Measurements from ENCODE around the gene TMEM98. TPM values are rescaled to one million over a fixed set of nuclear protein-coding genes. Genes with fewer than 3 reads are reported as not detected.
"Not testable (repeated sequence)": the region's sequence is repeated elsewhere in the genome, so short reads cannot be mapped to it uniquely, and the experiment has no call there.

TMEM98 gene, protein sequence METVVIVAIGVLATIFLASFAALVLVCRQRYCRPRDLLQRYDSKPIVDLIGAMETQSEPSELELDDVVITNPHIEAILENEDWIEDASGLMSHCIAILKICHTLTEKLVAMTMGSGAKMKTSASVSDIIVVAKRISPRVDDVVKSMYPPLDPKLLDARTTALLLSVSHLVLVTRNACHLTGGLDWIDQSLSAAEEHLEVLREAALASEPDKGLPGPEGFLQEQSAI
- under 1 TPM; 0.41 to 0.77 TPM for total RNA-seq

DNA sequence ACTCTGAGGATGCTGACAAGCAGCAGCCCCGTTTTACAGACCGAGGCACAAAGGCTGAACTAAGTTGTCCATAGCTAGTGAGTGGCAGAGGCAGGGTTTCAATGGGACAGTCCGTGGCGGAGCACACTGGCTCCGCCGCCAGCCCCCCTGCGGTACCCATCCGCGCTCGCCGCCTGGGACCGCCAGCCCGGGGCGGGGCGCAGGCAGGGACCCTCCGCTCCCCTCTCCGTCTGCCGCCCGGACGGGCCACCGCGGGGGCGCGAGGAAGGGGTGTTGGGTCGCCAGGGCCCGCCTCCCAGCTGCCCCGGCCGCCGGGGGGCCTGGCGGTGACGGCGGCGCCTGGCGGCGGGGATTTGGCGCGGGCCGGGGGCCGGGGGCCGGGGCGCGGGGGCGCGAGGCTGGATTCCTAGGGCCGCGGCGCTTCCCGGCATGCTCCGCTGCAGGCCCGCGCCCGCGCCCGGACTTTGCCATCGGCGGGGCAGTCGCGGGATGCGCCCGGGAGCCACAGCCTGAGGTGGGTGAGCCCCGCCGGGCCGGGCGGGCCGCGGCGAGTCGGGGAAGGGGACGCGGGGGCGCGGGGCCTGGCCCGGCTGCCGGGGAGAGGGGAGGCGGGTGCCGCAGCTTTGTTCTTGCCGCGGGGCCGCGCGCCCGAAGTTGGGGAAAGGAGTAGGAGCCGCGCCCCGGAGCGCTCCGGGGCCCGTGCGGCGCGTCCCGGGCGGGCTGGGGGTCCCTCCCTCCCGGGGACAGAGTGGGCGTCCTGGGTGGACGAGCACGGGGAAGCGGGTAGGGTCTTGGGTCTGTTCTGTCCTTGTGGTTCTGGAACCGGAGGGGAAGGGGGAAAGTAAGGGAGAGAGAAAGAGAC, at the start of gene TMEM98:
TMEM98 (plus strand) TSS at position 430 of the 862 bp plus-strand sequence. CDS start 3,376 bp downstream, outside the sequence.
- peaks cover 27% of the 10 kb centered on the region for H3K27me3 Mint-ChIP-seq
- peak; percentile 24 for DNase-seq
- H3K9me3 Mint-ChIP-seq (ENCODE audit: low read depth) = no peaks in the 10 kb centered on the region
- no peak within 1 kb of the TSS for H3K27ac Mint-ChIP-seq
- peak; percentile 47 for ATAC-seq
- ChIA-PET CTCF (interaction anchor here (0.6 to 2.2 kb wide), 5 partner anchors 10 to 145 kb away, joined by 3 to 9 read pairs (median 5); partner anchors contain the start of gene MYO1D), POLR2A (no interaction called here)
- H3K4me3 Mint-ChIP-seq = peak within 1 kb of the TSS; percentile 48
- H3K4me1 Mint-ChIP-seq = no peaks in the 10 kb centered on the region
- no peaks in the 10 kb centered on the region for H3K36me3 Mint-ChIP-seq (ENCODE audit: low read depth)
- intact Hi-C loops (cut with DNase I, micrococcal nuclease) = no loop called here

DNA sequence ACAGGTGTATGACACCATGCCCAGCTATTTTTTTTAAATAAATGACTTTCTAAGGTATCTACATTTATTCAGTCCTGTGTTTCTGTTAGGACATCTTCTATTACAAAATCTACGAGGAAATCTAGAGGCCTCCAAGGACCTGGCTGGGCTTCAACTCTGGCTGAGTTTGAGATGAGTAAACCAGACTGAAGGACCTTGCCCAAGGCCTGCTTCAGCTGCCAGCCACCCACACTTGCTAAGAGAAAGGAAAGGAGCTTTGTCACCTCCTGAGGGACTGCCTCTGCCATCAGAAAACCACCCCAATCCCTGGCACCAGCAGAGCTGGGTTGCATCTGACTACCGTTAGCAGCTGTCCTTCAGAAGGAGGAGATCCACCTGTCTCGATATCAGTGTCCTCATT, 49.7 kb upstream of the TMEM98 start:
- POLR2A ChIA-PET = no interaction called here
- peaks cover 3% of the 10 kb centered on the region for H3K27me3 Mint-ChIP-seq
- no peaks in the 10 kb centered on the region for H3K9me3 Mint-ChIP-seq (ENCODE audit: low read depth)
- DNase-seq = peak; percentile 12
- H3K4me1 Mint-ChIP-seq = peaks cover 34% of the 10 kb centered on the region
- no peaks in the 10 kb centered on the region for H3K36me3 Mint-ChIP-seq (ENCODE audit: low read depth)
- ATAC-seq = no peak
- intact Hi-C loops (cut with DNase I, micrococcal nuclease) = loop anchor here in 1 of 2 experiments (5.0 kb wide), 1 partner anchor 431 kb away; no protein-coding TSS in a partner anchor
- H3K27ac Mint-ChIP-seq = no peak overlapping the region
- CTCF ChIA-PET = interaction anchor here (0.6 to 2.2 kb wide), 15 partner anchors 10 to 416 kb away, joined by 3 to 43 read pairs (median 5); a partner anchor contains a TSS
- no peak overlapping the region for H3K4me3 Mint-ChIP-seq

DNA sequence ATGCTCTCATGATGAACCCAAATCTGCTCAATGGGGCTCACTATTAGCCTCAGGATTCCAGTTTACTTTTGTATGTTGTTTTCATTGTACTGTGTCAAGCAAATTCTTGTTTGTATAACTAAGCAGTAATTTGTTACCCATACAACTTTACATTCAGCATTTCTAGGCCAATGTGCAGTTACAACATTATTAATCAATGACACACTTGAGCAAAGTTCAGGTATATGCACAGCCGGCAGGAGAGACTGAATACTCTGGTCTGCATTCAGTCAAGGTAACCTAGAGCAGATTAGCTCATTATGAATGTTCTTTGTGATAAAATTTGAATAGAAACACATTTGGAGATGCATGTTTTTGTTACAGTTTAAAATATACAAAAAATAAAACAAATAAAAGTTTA, 48.8 kb upstream of the TMEM98 start:
- H3K9me3 Mint-ChIP-seq (ENCODE audit: low read depth) = no peaks in the 10 kb centered on the region
- H3K36me3 Mint-ChIP-seq (ENCODE audit: low read depth) = no peaks in the 10 kb centered on the region
- DNase-seq = no peak
- H3K27me3 Mint-ChIP-seq = peaks cover 6% of the 10 kb centered on the region
- no peak for ATAC-seq
- ChIA-PET CTCF (interaction anchor here (0.9 to 1.0 kb wide), 2 partner anchors 31 to 96 kb away, joined by 3 read pairs; no protein-coding TSS in a partner anchor), POLR2A (no interaction called here)
- H3K4me3 Mint-ChIP-seq = no peak overlapping the region
- H3K27ac Mint-ChIP-seq = no peak overlapping the region
- intact Hi-C loops (cut with DNase I, micrococcal nuclease) = loop anchor here in 1 of 2 experiments (5.0 kb wide), 1 partner anchor 432 kb away; no protein-coding TSS in a partner anchor
- peaks cover 34% of the 10 kb centered on the region for H3K4me1 Mint-ChIP-seq

DNA sequence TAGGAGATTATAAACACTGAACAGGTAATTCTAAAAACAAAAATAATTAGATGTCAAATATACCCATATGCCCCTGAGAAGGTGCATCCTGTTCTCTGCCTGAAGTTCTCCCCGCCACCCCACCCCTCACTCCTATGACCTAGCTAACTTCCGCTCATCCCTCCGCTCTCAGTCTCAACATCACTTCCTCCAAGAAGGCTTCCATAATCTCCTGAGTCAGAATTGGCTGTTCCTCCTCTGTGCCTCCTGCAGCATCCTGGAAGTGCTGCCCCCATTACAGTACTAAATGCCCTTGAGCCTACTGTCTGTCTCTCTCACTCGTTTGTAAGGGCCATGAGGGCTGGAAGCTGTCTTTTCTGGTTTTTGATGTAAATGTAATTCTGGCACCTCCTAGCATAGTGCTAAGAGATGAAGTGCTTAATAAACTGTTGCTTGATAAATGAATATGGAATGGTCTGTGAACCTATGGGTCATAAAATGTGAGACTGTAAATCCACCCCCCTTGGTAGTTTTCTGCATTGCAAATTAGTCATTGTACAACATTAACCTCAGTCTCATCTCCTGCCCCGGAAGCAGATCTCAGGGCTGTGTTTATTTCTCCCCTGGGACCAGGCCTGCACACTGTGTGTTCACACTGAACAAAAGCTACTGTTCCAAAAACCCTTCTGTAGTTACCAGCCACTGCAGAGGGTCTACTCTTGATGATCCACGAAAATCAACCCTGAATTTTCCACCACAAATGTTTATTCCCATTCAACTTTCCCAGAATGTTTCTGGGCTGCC, 47.1 kb upstream of the TMEM98 start:
- no peak overlapping the region for H3K4me3 Mint-ChIP-seq
- ATAC-seq (no peak), DNase-seq (no peak)
- no peak overlapping the region for H3K27ac Mint-ChIP-seq
- CTCF ChIA-PET = interaction anchor here (0.6 to 1.7 kb wide), 2 partner anchors 98 to 399 kb away, joined by 4 read pairs; no protein-coding TSS in a partner anchor
- H3K27me3 Mint-ChIP-seq = peaks cover 15% of the 10 kb centered on the region
- intact Hi-C loops (cut with DNase I, micrococcal nuclease) = no loop called here
- no peaks in the 10 kb centered on the region for H3K9me3 Mint-ChIP-seq (ENCODE audit: low read depth)
- H3K4me1 Mint-ChIP-seq = peaks cover 29% of the 10 kb centered on the region
- POLR2A ChIA-PET = no interaction called here
- no peaks in the 10 kb centered on the region for H3K36me3 Mint-ChIP-seq (ENCODE audit: low read depth)

DNA sequence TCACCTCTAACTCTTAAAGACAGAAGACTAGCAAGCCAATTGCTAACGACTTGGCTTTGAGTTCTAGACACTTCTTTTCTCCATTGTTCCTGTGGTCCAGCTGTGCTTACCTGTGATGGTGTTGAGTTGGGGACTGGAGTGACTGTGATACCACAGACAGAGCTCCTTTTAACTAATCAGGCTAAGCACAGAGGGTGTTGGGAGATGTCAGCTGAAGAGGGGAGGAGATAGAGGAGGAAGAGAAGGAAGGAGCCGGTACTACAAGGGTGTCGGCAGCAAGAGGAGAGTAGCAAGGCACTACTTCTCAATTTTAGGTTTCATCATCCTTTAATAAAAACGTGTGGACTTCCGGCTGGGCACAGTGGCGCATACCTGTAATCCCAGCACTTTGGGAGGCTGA, 45.9 kb upstream of the TMEM98 start:
- ATAC-seq (no peak), DNase-seq (no peak)
- Mint-ChIP-seq H3K9me3 (ENCODE audit: low read depth) (no peaks in the 10 kb centered on the region), H3K4me1 (peaks cover 24% of the 10 kb centered on the region), H3K27ac (no peak overlapping the region), H3K36me3 (ENCODE audit: low read depth) (no peaks in the 10 kb centered on the region), H3K27me3 (peaks cover 24% of the 10 kb centered on the region), H3K4me3 (no peak overlapping the region)
- POLR2A ChIA-PET = no interaction called here
- CTCF ChIA-PET = no interaction called here
- intact Hi-C loops (cut with DNase I, micrococcal nuclease) = no loop called here

DNA sequence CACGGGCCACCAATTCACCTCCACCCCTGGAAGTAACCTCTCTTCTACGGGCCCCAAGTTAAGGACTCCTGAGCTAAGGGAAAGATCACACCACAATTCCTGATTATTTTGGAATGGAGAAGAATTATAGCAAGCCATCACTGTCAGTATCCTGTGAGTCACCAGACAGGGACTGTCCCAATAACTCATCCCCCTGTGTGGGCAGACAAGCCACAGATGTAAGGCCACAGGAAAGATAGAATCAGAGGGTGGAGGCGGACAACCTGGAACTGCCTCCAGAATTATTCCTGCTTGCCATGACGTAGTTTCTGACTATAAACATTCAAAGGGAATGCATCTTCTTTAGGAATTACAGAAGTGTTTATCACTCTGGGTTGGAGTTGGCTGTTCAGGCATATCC, 45.2 kb upstream of the TMEM98 start:
- H3K4me3 Mint-ChIP-seq = no peak overlapping the region

DNA sequence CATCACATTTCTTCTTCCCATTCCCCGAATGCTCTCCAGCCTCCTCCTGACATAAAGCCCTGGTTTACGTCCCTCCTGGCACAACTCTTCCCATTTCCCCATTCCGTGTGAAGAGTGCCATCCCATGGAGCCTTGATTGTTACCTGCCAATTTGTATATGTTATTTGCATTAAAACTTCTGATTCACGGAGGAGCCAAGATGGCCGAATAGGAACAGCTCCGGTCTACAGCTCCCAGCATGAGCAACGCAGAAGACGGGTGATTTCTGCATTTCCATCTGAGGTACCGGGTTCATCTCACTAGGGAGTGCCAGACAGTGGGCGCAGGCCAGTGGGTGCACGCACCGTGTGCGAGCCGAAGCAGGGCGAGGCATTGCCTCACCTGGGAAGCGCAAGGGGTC, 41.0 kb upstream of the TMEM98 start:
- H3K9me3 Mint-ChIP-seq (ENCODE audit: low read depth); H3K36me3 Mint-ChIP-seq (ENCODE audit: low read depth); ATAC-seq; H3K4me3 Mint-ChIP-seq; CTCF ChIA-PET; H3K27ac Mint-ChIP-seq; DNase-seq; POLR2A ChIA-PET; intact Hi-C loops (cut with DNase I, micrococcal nuclease): not testable (repeated sequence)
- Mint-ChIP-seq H3K27me3 (peaks cover 23% of the 10 kb centered on the region), H3K4me1 (peaks cover 13% of the 10 kb centered on the region)

More for the DNA sequence above, 45.2 kb upstream of the TMEM98 start:
- Mint-ChIP-seq H3K9me3 (ENCODE audit: low read depth) (no peaks in the 10 kb centered on the region), H3K27me3 (peaks cover 24% of the 10 kb centered on the region), H3K4me1 (peaks cover 19% of the 10 kb centered on the region), H3K27ac (no peak overlapping the region), H3K36me3 (ENCODE audit: low read depth) (no peaks in the 10 kb centered on the region)
- intact Hi-C loops (cut with DNase I, micrococcal nuclease) = no loop called here
- POLR2A ChIA-PET = no interaction called here
- CTCF ChIA-PET = interaction anchor here (1.3 kb wide), 1 partner anchor 100 kb away, joined by 9 read pairs; no protein-coding TSS in a partner anchor
- ATAC-seq (peak; percentile 91), DNase-seq (peak; percentile 66)

DNA sequence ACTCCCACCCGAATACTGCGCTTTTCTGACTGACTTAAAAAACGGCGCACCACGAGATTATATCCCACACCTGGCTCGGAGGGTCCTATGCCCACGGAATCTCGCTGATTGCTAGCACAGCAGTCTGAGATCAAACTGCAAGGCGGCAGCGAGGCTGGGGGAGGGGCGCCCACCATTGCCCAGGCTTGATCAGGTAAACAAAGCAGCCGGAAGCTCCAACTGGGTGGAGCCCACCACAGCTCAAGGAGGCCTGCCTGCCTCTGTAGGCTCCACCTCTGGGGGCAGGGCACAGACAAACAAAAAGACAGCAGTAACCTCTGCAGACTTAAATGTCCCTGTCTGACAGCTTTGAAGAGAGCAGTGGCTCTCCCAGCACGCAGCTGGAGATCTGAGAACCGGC, 40.5 kb upstream of the TMEM98 start:
- H3K4me1 Mint-ChIP-seq, CTCF ChIA-PET, H3K27ac Mint-ChIP-seq: not testable (repeated sequence)

DNA sequence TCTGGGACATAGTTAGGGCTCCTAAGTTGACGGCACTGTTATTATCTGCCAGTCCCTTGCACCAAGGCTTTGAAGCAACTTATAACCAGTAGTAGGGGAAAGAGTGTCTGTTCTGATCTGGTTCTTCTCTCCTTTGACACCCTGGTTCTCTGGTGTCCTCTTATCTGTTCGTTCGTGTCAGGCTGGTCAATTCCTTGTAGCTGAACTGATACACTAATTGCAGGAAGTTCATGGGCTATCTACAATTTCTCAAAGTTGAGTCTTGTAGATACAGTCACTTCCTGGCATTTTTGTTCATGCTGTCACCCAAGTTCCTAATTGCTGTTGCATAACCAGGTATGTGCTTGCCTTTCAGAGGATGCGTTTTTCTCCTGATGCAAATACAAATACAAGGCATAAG, 33.7 kb upstream of the TMEM98 start:
- Mint-ChIP-seq H3K9me3 (ENCODE audit: low read depth) (no peaks in the 10 kb centered on the region), H3K4me3 (no peak overlapping the region), H3K4me1 (no peaks in the 10 kb centered on the region), H3K27me3 (peaks cover 11% of the 10 kb centered on the region), H3K36me3 (ENCODE audit: low read depth) (no peaks in the 10 kb centered on the region), H3K27ac (no peak overlapping the region)
- ATAC-seq (no peak), DNase-seq (no peak)
- intact Hi-C loops (cut with DNase I, micrococcal nuclease) = no loop called here
- ChIA-PET POLR2A (no interaction called here), CTCF (interaction anchor here (0.6 to 2.5 kb wide), 2 partner anchors 17 to 96 kb away, joined by 3 to 12 read pairs; partner anchors contain the start of gene MYO1D)

More for the DNA sequence above, 40.5 kb upstream of the TMEM98 start:
- DNase-seq; ATAC-seq; intact Hi-C loops (cut with DNase I, micrococcal nuclease); H3K9me3 Mint-ChIP-seq (ENCODE audit: low read depth); H3K4me3 Mint-ChIP-seq; H3K36me3 Mint-ChIP-seq (ENCODE audit: low read depth); POLR2A ChIA-PET: not testable (repeated sequence)
- H3K27me3 Mint-ChIP-seq = peaks cover 23% of the 10 kb centered on the region

DNA sequence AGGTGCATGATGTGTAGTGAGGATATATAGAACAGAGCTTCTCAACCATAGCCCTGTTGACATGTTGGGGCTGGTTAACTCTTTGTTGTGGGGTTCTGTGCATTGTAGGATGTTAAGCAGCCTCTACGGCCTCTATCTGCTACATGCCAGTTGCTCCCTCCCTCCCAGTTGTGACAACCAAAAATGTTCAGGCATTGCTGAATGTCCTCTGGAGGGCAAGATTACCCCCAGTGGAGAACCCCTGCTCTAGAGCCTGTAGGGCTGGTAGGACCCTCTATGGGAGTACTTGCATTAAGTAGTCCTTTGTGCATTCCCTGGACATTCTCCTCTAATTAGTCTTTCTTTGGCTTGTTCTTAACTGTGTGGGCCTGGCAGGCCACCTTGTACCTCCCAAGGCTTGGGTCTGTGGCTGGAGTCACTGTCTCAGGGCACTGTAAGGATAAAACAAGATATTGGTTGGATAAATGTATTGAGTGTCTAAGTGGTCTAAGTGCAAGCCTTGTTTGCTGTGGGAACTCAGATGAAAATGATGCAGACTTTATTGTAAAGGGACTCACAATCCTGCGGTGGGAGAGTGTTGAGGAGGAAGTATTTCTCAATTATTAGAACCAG, 31.2 kb upstream of the TMEM98 start:
- POLR2A ChIA-PET = no interaction called here
- Mint-ChIP-seq H3K9me3 (ENCODE audit: low read depth) (no peaks in the 10 kb centered on the region), H3K36me3 (ENCODE audit: low read depth) (no peaks in the 10 kb centered on the region), H3K4me1 (no peaks in the 10 kb centered on the region), H3K4me3 (no peak overlapping the region), H3K27me3 (peaks cover 13% of the 10 kb centered on the region), H3K27ac (no peak overlapping the region)
- intact Hi-C loops (cut with DNase I, micrococcal nuclease) = loop anchor here in 1 of 2 experiments (5.0 kb wide), 1 partner anchor 119 kb away; no protein-coding TSS in a partner anchor
- ATAC-seq = no peak
- CTCF ChIA-PET = interaction anchor here (0.7 to 2.5 kb wide), 3 partner anchors 19 to 343 kb away, joined by 3 to 12 read pairs (median 4); partner anchors contain the start of gene MYO1D
- DNase-seq = no peak
